Glutamatergic neuron (in vitro differentiated cells): ENCODE data around the gene CAMKK1. TPM values are rescaled to one million over a fixed set of nuclear protein-coding genes. Genes with fewer than 3 reads are reported as not detected.

Source experiments
- DNase-seq: peaks from one replicate; pipeline ENCODE4 v3.0.0; 2022
- H3K27ac Mint-ChIP-seq: one replicate; pipeline ENCODE4 v1.8.0; 2020; ENCODE audit warnings: mild to moderate bottlenecking, mixed read lengths, inconsistent platforms; ENCODE audit not compliant: unreplicated experiment
- H3K27me3 Mint-ChIP-seq: one replicate; pipeline ENCODE4 v1.8.0; 2020; ENCODE audit warnings: mild to moderate bottlenecking, moderate library complexity, mixed read lengths, inconsistent platforms; ENCODE audit not compliant: unreplicated experiment
- H3K36me3 Mint-ChIP-seq: one replicate; pipeline ENCODE4 v1.8.0; 2020; ENCODE audit warnings: mild to moderate bottlenecking, mixed read lengths, inconsistent platforms; ENCODE audit not compliant: unreplicated experiment
- H3K4me1 Mint-ChIP-seq: one replicate; pipeline ENCODE4 v1.8.0; 2020; ENCODE audit warnings: mild to moderate bottlenecking, low read depth, mixed read lengths, inconsistent platforms; ENCODE audit not compliant: unreplicated experiment
- H3K4me3 Mint-ChIP-seq: one replicate; pipeline ENCODE4 v1.8.0; 2020; ENCODE audit warnings: mild to moderate bottlenecking, mixed read lengths, inconsistent platforms; ENCODE audit not compliant: unreplicated experiment
- H3K9me3 Mint-ChIP-seq: one replicate; pipeline ENCODE4 v1.8.0; 2020; ENCODE audit warnings: mild to moderate bottlenecking, moderate library complexity, mixed read lengths, inconsistent platforms; ENCODE audit not compliant: unreplicated experiment
- total RNA-seq: library from RNA; stranded (reverse); fragmentation: NEBNext Ultra II Directional; extraction: Animal tissue kit (Norgen Biotek cat#: 25700); gene quantifications from one replicate; pipeline ENCODE4 v1.2.1, GENCODE V29; 2021; ENCODE audit not compliant: unreplicated experiment
- TF ChIP-seq, protein P1 (sequence below): fragments of 200-600 bp; sonication (generic); IDR thresholded peaks from one replicate; pipeline ENCODE4 v1.5.0; 2021; ENCODE audit not compliant: partially characterized antibody, unreplicated experiment

Gene CAMKK1
- total RNA-seq, 1 donor from 2014 or later, result 41.3 TPM

DNA sequence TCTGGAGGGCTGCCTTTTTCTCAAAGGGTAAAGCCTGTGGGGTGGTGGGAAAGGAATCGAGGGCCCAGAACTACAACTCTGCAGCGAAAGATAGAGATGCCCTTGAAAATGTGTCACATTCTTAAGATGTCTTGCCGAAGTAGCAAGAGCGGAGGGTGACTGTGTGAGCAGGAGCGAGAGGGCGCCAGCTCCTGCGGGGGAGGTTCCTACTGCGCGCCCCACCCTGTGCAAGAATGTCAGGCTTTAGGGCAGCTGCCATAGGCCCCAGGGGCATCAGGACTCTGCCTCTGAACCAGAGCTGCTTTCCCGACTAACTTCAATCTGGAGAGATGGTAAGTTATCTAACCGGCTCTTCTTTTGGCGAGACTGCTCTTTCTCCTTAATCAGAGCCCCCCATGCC lies 80.1 kb downstream of the CAMKK1 start:
- no peak for DNase-seq
- peaks cover 1% of the 10 kb centered on the region for H3K9me3 Mint-ChIP-seq
- peaks cover 4% of the 10 kb centered on the region for H3K27me3 Mint-ChIP-seq
- no peak overlapping the region for H3K4me3 Mint-ChIP-seq
- no peaks in the 10 kb centered on the region for H3K36me3 Mint-ChIP-seq
- TF ChIP-seq, protein P1, sequence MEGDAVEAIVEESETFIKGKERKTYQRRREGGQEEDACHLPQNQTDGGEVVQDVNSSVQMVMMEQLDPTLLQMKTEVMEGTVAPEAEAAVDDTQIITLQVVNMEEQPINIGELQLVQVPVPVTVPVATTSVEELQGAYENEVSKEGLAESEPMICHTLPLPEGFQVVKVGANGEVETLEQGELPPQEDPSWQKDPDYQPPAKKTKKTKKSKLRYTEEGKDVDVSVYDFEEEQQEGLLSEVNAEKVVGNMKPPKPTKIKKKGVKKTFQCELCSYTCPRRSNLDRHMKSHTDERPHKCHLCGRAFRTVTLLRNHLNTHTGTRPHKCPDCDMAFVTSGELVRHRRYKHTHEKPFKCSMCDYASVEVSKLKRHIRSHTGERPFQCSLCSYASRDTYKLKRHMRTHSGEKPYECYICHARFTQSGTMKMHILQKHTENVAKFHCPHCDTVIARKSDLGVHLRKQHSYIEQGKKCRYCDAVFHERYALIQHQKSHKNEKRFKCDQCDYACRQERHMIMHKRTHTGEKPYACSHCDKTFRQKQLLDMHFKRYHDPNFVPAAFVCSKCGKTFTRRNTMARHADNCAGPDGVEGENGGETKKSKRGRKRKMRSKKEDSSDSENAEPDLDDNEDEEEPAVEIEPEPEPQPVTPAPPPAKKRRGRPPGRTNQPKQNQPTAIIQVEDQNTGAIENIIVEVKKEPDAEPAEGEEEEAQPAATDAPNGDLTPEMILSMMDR, result no peak
- no peak overlapping the region for H3K27ac Mint-ChIP-seq
- H3K4me1 Mint-ChIP-seq, result no peaks in the 10 kb centered on the region

DNA sequence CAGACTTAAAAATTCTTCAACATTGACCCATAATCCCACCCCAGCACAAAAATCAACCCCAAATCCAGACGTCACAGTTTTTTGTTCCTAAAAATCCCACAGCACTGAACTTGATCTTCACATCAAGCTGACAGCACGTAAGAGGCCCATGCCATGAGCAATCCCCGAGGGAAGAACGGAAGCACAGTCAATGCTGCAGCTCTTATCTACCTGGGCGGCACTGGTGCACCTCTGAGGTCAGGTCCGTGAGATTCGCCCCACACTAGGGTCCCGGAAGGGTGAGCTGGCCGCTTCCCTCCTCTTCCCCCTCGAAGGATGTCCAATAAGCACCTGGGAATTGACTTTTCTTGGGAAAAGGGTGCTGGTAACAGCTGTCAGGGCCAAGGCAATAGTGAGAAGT lies 80.6 kb downstream of the CAMKK1 start:
- DNase-seq, result no peak
- Mint-ChIP-seq H3K27ac (no peak overlapping the region), H3K4me1 (no peaks in the 10 kb centered on the region), H3K27me3 (peaks cover 4% of the 10 kb centered on the region), H3K9me3 (peaks cover 1% of the 10 kb centered on the region), H3K4me3 (no peak overlapping the region), H3K36me3 (no peaks in the 10 kb centered on the region)
- TF ChIP-seq, protein P1, result no peak

Other genes with a start within 250 kb of the CAMKK1 start
- 91.4 TPM for gene TAX1BP3, start 224.5 kb downstream of the CAMKK1 start, total RNA-seq
- gene EMC6, start 224.2 kb downstream of the CAMKK1 start, total RNA-seq, result 44.4 TPM
- 6.6 TPM for gene P2RX5, start 196.9 kb downstream of the CAMKK1 start, total RNA-seq
- 2.3 TPM for gene HASPIN, start 169.2 kb downstream of the CAMKK1 start, total RNA-seq
- gene ITGAE, start 91.9 kb downstream of the CAMKK1 start, total RNA-seq, result 19.2 TPM
- gene NCBP3, start 46.8 kb downstream of the CAMKK1 start, total RNA-seq, result 133 TPM
- 2.1 TPM for gene P2RX1, start 23.4 kb upstream of the CAMKK1 start, total RNA-seq
- 97.8 TPM for gene ATP2A3, start 71.4 kb upstream of the CAMKK1 start, total RNA-seq
- 72.7 TPM for gene ZZEF1, start 250.0 kb upstream of the CAMKK1 start, total RNA-seq